WTC11 (cell line): Measurements from ENCODE around the gene ELOVL7. TPM values are rescaled to one million over a fixed set of nuclear protein-coding genes. Genes with fewer than 3 reads are reported as not detected.
"Not testable (repeated sequence)": the region's sequence is repeated elsewhere in the genome, so short reads cannot be mapped to it uniquely, and the experiment has no call there.

ENCODE experiments used
- ATAC-seq: fragments of 200-7000 bp; cut with Tn5 transposase; 2 replicates; pipeline ENCODE4 v1.10.0; 2021; ENCODE audit warnings: mild to moderate bottlenecking, moderate library complexity
- CTCF ChIA-PET: fragments of 300-600 bp; sonication (Branson Sonifier 250); formaldehyde crosslinking; loops from one replicate; lab custom pipeline; 2021; ENCODE audit warnings: antibody characterized with exemption; lab: Charles Lee
- POLR2A ChIA-PET: fragments of 350-600 bp; sonication (Branson Sonifier 250); formaldehyde crosslinking; loops from one replicate; lab custom pipeline; 2021; ENCODE audit warnings: antibody characterized with exemption; lab: Charles Lee
- DNase-seq: peaks from one replicate; pipeline ENCODE4 v3.0.0; 2021; ENCODE audit warnings: low spot score
- H3K27ac Mint-ChIP-seq: 2 replicates; pipeline ENCODE4 v1.8.0; 2021; ENCODE audit warnings: mixed read lengths
- H3K27me3 Mint-ChIP-seq: 2 replicates; pipeline ENCODE4 v1.8.0; 2021; ENCODE audit warnings: low read depth, mild to moderate bottlenecking, moderate library complexity, mixed read lengths
- H3K36me3 Mint-ChIP-seq: 2 replicates; pipeline ENCODE4 v1.8.0; 2021; ENCODE audit warnings: mixed read lengths
- H3K4me1 Mint-ChIP-seq: 2 replicates; pipeline ENCODE4 v1.8.0; 2022; ENCODE audit warnings: mixed read lengths
- H3K4me3 Mint-ChIP-seq: 2 replicates; pipeline ENCODE4 v1.8.0; 2021; ENCODE audit warnings: mild to moderate bottlenecking, moderate library complexity, mixed read lengths
- H3K9me3 Mint-ChIP-seq: 2 replicates; pipeline ENCODE4 v1.8.0; 2021; ENCODE audit warnings: mixed read lengths
- ESRRA ChIP-seq: sonication (generic); formaldehyde crosslinking; IDR thresholded peaks from 2 replicates; pipeline ENCODE4 v1.8.1; 2022; ENCODE audit warnings: mild to moderate bottlenecking, missing genetic modification reagents, borderline replicate concordance
- IRF2 ChIP-seq: sonication (generic); formaldehyde crosslinking; IDR thresholded peaks from 2 replicates; pipeline ENCODE4 v1.8.0; 2022; ENCODE audit warnings: low read depth, missing genetic modification reagents, borderline replicate concordance
- SMAD3 ChIP-seq: sonication (generic); formaldehyde crosslinking; IDR thresholded peaks from 2 replicates; pipeline ENCODE4 v1.8.0; 2022; ENCODE audit warnings: missing genetic modification reagents, mild to moderate bottlenecking, borderline replicate concordance
- SMAD4 ChIP-seq: sonication (generic); formaldehyde crosslinking; IDR thresholded peaks from 2 replicates; pipeline ENCODE4 v1.8.0; 2022; ENCODE audit warnings: mild to moderate bottlenecking, missing genetic modification reagents
- SOX15 ChIP-seq: fragments of 250-450 bp; sonication (Bioruptor Pico); IDR thresholded peaks from 2 replicates; pipeline ENCODE4 v1.9.0; 2021; ENCODE audit warnings: mild to moderate bottlenecking
- SP1 ChIP-seq: sonication (generic); formaldehyde crosslinking; conservative IDR thresholded peaks from 2 replicates; pipeline ENCODE4 v1.8.1; 2022; ENCODE audit warnings: missing genetic modification reagents
- ZBTB21 ChIP-seq: sonication (generic); formaldehyde crosslinking; IDR thresholded peaks from 2 replicates; pipeline ENCODE4 v1.8.1; 2023; ENCODE audit warnings: mild to moderate bottlenecking, missing genetic modification reagents, borderline replicate concordance
- ZNF232 ChIP-seq: sonication (generic); formaldehyde crosslinking; IDR thresholded peaks from 2 replicates; pipeline ENCODE4 v1.8.0; 2022; ENCODE audit warnings: mild to moderate bottlenecking, missing genetic modification reagents
- ZNF317 ChIP-seq: sonication (generic); formaldehyde crosslinking; IDR thresholded peaks from 2 replicates; pipeline ENCODE4 v1.8.1; 2023; ENCODE audit warnings: low read depth, mild to moderate bottlenecking, moderate library complexity, missing genetic modification reagents, borderline replicate concordance
- total RNA-seq: library from RNA; stranded (reverse); gene quantifications from 3 replicates; pipeline ENCODE4 v1.2.3, GENCODE V29; 2021
- TF ChIP-seq, protein P1 (sequence below): fragments of 250-450 bp; sonication (Bioruptor Pico); IDR thresholded peaks from 2 replicates; pipeline ENCODE4 v1.9.0; 2021; ENCODE audit warnings: mild to moderate bottlenecking
- TF ChIP-seq, protein P2 (sequence below): sonication (generic); formaldehyde crosslinking; IDR thresholded peaks from 2 replicates; pipeline ENCODE4 v1.8.1; 2023; ENCODE audit warnings: mild to moderate bottlenecking, missing genetic modification reagents, moderate library complexity
- TF ChIP-seq, protein P3 (sequence below): sonication (generic); formaldehyde crosslinking; IDR thresholded peaks from 2 replicates; pipeline ENCODE4 v1.8.1; 2023; ENCODE audit warnings: mild to moderate bottlenecking, missing genetic modification reagents, moderate library complexity
- TF ChIP-seq, protein P4 (sequence below): sonication (generic); formaldehyde crosslinking; IDR thresholded peaks from 2 replicates; pipeline ENCODE4 v1.8.0; 2023; ENCODE audit warnings: missing genetic modification reagents
- TF ChIP-seq, protein P5 (sequence below): sonication (generic); formaldehyde crosslinking; IDR thresholded peaks from 2 replicates; pipeline ENCODE4 v1.8.1; 2022; ENCODE audit warnings: missing genetic modification reagents, borderline replicate concordance
- TF ChIP-seq, protein P6 (sequence below): sonication (generic); formaldehyde crosslinking; conservative IDR thresholded peaks from 2 replicates; pipeline ENCODE4 v1.8.1; 2023; ENCODE audit warnings: mild to moderate bottlenecking, low read depth, missing genetic modification reagents, moderate library complexity
- TF ChIP-seq, protein P7 (sequence below): sonication (generic); formaldehyde crosslinking; conservative IDR thresholded peaks from 2 replicates; pipeline ENCODE4 v1.8.1; 2022; ENCODE audit warnings: mild to moderate bottlenecking, missing genetic modification reagents

The ELOVL7 gene
- total RNA-seq, 1 experiment from 2014 or later = 7.1 TPM

DNA sequence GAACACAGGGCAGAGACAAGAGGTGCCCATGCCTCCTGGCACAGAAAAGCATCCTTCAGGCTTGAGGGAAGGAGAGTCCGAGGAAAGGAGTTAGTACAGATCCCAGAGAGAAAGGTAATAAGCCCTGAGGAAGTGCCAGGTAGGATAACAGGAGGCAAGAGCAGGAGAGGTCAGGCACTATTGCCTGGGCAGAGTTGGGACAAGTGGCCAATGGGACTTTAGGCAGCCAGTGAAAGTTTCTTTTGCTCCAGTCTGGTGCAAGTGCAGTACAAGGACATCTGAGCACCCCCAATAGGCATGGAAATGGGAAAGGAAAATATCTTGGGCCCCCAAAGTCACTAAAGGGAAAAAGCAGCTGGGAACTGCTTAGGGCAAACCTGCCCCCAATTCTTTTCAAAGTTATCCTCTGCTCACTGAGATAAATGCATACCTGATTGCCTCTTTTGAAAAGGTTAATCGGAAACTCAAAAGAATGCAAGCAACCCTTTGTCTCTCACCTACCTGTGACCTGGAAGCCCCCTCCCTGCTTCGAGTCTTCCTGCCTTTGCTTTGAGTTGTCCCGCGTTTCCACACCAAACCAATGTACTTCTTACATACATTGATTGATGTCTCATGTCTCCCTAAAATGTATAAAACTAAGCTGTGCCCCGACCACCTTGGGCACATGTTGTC lies 46.5 kb downstream of the ELOVL7 start (continued):
- TF ChIP-seq, protein P1, sequence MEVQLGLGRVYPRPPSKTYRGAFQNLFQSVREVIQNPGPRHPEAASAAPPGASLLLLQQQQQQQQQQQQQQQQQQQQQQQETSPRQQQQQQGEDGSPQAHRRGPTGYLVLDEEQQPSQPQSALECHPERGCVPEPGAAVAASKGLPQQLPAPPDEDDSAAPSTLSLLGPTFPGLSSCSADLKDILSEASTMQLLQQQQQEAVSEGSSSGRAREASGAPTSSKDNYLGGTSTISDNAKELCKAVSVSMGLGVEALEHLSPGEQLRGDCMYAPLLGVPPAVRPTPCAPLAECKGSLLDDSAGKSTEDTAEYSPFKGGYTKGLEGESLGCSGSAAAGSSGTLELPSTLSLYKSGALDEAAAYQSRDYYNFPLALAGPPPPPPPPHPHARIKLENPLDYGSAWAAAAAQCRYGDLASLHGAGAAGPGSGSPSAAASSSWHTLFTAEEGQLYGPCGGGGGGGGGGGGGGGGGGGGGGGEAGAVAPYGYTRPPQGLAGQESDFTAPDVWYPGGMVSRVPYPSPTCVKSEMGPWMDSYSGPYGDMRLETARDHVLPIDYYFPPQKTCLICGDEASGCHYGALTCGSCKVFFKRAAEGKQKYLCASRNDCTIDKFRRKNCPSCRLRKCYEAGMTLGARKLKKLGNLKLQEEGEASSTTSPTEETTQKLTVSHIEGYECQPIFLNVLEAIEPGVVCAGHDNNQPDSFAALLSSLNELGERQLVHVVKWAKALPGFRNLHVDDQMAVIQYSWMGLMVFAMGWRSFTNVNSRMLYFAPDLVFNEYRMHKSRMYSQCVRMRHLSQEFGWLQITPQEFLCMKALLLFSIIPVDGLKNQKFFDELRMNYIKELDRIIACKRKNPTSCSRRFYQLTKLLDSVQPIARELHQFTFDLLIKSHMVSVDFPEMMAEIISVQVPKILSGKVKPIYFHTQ = no peak
- TF ChIP-seq ESRRA (CRISPR knock-in tag) = no peak
- no peak for TF ChIP-seq ZNF317 (CRISPR knock-in tag)
- TF ChIP-seq, protein P2, sequence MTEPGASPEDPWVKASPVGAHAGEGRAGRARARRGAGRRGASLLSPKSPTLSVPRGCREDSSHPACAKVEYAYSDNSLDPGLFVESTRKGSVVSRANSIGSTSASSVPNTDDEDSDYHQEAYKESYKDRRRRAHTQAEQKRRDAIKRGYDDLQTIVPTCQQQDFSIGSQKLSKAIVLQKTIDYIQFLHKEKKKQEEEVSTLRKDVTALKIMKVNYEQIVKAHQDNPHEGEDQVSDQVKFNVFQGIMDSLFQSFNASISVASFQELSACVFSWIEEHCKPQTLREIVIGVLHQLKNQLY = no peak
- TF ChIP-seq, all 79 proteins: peak for 0

DNA sequence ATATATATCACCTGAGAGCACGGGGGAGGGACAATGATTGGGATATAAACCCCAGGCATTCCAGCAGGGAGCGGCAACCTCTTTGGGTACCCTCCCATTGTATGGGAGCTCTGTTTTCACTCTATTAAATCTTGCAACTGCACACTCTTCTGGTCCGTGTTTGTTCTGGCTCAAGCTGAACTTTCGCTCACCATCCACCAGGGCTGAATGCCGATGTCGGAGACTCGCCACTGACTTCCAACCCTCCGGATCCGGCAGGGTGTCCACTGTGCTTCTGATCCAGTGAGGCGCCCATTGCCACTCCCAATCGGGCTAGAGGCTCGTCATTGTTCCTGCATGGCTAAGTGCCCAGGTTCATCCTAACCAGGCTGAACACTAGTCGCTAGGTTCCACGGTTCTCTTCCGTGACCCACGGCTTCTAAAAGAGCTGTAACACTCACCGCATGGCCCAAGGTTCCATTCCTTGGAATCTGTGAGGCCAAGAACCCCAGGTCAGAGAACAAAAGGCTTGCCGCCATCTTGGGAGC lies 48.6 kb downstream of the ELOVL7 start:
- POLR2A ChIA-PET, H3K27ac Mint-ChIP-seq, H3K9me3 Mint-ChIP-seq, H3K27me3 Mint-ChIP-seq, H3K4me3 Mint-ChIP-seq, H3K36me3 Mint-ChIP-seq, DNase-seq: not testable (repeated sequence)
- ATAC-seq = 0 out of 2 replicates have a peak, but pooled peaks have one; percentile 7
- peaks cover 36% of the 10 kb centered on the region for H3K4me1 Mint-ChIP-seq
- CTCF ChIA-PET = interaction anchor here (0.9 to 1.6 kb wide), 4 partner anchors 11 to 57 kb away, joined by 3 to 6 read pairs (median 4); partner anchors contain the start of gene ELOVL7

DNA sequence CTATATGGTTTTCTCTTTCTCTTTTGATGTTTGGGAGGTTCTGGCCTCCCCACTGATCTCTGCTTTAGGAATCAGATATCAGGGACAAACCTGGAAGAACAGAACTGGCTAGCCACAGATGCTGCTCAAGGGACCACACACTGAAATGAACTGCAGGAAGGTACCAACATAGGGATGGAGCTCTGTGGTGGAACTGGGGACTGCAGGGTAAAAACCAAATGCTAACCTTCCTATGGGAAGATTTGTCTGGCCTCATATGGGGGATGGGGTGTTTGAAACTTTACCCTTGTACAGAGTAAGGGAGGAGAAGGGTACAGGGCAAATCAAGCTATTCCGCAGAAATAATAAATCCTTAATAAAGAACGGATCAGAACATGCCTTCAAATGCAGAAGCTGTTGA lies 49.4 kb downstream of the ELOVL7 start:
- CTCF ChIA-PET = interaction anchor here (0.6 to 1.6 kb wide), 8 partner anchors 10 to 85 kb away, joined by 3 to 6 read pairs (median 4); partner anchors contain the start of gene ELOVL7
- ATAC-seq = peak; percentile 60
- peaks cover 4% of the 10 kb centered on the region; the same call in 1 of the 2 replicates for H3K36me3 Mint-ChIP-seq
- H3K27ac Mint-ChIP-seq = no peak overlapping the region
- no peak overlapping the region for H3K4me3 Mint-ChIP-seq
- POLR2A ChIA-PET = no interaction called here
- no peaks in the 10 kb centered on the region for H3K9me3 Mint-ChIP-seq
- no peaks in the 10 kb centered on the region; the same call in 1 of the 2 replicates for H3K27me3 Mint-ChIP-seq
- no peak for DNase-seq
- peaks cover 36% of the 10 kb centered on the region for H3K4me1 Mint-ChIP-seq
- TF ChIP-seq SMAD3 (CRISPR knock-in tag) = no peak
- TF ChIP-seq SMAD4 (CRISPR knock-in tag) = no peak
- TF ChIP-seq, protein P3, sequence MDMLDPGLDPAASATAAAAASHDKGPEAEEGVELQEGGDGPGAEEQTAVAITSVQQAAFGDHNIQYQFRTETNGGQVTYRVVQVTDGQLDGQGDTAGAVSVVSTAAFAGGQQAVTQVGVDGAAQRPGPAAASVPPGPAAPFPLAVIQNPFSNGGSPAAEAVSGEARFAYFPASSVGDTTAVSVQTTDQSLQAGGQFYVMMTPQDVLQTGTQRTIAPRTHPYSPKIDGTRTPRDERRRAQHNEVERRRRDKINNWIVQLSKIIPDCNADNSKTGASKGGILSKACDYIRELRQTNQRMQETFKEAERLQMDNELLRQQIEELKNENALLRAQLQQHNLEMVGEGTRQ (CRISPR knock-in tag) = no peak
- TF ChIP-seq IRF2 (CRISPR knock-in tag) = no peak
- TF ChIP-seq ZBTB21 = no peak
- TF ChIP-seq, protein P4, sequence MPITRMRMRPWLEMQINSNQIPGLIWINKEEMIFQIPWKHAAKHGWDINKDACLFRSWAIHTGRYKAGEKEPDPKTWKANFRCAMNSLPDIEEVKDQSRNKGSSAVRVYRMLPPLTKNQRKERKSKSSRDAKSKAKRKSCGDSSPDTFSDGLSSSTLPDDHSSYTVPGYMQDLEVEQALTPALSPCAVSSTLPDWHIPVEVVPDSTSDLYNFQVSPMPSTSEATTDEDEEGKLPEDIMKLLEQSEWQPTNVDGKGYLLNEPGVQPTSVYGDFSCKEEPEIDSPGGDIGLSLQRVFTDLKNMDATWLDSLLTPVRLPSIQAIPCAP = no peak
- TF ChIP-seq, protein P2 = no peak
- no peak for TF ChIP-seq SOX15 (CRISPR knock-in tag)
- no peak for TF ChIP-seq SP1
- TF ChIP-seq, protein P5, sequence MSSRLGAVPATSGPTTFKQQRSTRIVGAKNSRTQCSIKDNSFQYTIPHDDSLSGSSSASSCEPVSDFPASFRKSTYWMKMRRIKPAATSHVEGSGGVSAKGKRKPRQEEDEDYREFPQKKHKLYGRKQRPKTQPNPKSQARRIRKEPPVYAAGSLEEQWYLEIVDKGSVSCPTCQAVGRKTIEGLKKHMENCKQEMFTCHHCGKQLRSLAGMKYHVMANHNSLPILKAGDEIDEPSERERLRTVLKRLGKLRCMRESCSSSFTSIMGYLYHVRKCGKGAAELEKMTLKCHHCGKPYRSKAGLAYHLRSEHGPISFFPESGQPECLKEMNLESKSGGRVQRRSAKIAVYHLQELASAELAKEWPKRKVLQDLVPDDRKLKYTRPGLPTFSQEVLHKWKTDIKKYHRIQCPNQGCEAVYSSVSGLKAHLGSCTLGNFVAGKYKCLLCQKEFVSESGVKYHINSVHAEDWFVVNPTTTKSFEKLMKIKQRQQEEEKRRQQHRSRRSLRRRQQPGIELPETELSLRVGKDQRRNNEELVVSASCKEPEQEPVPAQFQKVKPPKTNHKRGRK (CRISPR knock-in tag) = no peak
- TF ChIP-seq ESRRA (CRISPR knock-in tag) = no peak
- TF ChIP-seq, protein P6, sequence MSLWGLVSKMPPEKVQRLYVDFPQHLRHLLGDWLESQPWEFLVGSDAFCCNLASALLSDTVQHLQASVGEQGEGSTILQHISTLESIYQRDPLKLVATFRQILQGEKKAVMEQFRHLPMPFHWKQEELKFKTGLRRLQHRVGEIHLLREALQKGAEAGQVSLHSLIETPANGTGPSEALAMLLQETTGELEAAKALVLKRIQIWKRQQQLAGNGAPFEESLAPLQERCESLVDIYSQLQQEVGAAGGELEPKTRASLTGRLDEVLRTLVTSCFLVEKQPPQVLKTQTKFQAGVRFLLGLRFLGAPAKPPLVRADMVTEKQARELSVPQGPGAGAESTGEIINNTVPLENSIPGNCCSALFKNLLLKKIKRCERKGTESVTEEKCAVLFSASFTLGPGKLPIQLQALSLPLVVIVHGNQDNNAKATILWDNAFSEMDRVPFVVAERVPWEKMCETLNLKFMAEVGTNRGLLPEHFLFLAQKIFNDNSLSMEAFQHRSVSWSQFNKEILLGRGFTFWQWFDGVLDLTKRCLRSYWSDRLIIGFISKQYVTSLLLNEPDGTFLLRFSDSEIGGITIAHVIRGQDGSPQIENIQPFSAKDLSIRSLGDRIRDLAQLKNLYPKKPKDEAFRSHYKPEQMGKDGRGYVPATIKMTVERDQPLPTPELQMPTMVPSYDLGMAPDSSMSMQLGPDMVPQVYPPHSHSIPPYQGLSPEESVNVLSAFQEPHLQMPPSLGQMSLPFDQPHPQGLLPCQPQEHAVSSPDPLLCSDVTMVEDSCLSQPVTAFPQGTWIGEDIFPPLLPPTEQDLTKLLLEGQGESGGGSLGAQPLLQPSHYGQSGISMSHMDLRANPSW = no peak
- TF ChIP-seq, protein P1 = no peak
- TF ChIP-seq, protein P7, sequence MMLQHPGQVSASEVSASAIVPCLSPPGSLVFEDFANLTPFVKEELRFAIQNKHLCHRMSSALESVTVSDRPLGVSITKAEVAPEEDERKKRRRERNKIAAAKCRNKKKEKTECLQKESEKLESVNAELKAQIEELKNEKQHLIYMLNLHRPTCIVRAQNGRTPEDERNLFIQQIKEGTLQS = no peak
- no peak for TF ChIP-seq ZNF232 (CRISPR knock-in tag)
